HG03521 (cell line): ENCODE measurements around the gene TSPAN1.

Experiments
- ATAC-seq: cut with Tn5 transposase; IDR thresholded peaks from one replicate; pipeline ENCODE4 v1.9.1; 2021; ENCODE audit warnings: mild to moderate bottlenecking, moderate library complexity; ENCODE audit not compliant: unreplicated experiment

TSPAN1 gene, protein sequence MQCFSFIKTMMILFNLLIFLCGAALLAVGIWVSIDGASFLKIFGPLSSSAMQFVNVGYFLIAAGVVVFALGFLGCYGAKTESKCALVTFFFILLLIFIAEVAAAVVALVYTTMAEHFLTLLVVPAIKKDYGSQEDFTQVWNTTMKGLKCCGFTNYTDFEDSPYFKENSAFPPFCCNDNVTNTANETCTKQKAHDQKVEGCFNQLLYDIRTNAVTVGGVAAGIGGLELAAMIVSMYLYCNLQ

DNA sequence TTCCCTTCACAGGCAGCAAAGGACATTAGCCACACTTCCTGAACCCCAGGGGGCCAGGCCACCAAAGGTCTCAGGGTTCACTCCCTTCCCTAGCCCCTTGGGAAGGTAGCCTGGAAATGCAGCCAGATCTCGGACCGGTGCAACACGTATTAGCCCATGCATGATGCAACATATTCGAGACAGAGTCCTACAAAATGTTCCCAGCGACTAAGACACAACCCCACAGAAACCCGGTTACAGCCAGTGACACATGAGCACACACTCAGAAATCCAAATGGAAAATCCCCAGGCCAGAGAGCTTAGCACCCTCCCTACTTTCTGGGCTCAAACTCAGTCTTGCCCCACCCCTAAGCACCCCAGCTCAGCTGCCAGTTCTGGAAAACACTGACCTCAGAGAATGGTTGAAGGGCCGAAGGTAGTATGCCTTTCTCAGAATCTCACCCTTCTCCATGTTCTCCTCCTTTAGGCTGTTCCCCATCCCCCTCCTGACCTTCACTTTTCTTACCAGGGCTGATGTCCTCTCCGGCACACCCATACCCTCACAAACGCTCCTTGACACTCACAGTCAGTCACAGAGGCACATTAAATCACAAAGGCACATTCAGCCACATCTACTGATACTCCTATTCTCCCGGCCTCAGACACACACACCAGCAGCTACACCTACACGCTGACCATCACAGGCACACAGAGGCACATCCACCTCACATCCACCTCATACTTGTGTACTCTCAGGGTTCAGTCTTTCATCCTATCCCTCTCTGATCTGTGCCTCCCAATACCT lies at the start of gene TSPAN1:
TSPAN1 (plus strand) TSS at position 640 of the 784 bp plus-strand sequence. CDS start 6,021 bp downstream, outside the sequence.
- no peak for ATAC-seq

DNA sequence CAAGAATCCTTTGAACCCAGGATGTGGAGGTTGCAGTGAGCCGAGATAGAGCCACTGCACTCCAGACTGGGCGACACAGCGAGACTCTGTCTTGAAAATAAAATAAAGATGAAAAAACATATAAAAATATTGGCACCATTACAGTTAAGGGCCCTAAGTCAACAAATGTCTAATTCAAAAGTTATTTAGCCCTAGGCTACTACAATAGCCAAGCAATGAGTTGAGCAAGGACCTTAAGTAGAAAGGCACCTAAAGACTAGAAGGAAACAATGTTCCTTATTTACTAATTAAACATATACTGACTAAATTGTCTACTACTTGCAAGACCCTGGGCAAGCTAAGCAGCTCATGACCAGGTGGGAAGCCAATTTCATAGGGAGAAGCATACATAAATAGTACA lies 46.5 kb upstream of the TSPAN1 start:
- no peak for ATAC-seq

DNA sequence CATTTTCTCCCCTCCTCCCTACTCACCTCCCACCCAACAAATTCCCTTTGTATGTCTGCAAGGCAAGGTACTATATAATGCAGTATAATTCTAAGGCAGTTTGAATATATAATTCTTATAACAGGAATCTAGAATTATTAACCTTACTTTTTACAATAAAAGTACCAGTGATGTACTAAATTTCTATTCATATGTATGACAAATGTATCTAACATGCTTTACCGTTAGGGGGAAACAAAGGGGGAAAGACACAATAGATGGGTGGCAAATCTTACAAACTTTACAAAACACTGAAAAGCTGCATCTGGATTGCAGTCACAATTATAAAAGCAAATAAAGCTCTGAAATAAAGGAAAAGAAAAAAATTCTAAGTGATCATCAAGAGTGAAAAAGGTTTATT lies 44.8 kb upstream of the TSPAN1 start:
- ATAC-seq = no peak

DNA sequence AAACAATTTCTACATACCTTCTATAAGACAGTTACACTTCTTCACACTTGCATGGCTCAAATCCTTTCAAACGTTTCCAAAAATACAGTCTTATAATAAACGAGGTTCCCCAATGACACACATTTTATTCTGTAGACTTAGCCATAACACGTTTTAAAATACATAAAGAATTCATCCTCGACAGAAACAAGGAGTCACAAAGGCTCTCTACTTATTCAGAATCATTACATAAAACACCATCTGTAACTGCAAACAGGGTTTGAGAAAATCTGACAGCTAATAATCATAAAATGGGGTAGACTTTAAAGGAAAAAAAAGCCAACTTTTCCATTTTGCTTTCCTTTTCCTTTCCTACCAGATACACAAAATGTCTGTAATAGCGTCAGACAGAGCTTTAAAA lies 44.3 kb upstream of the TSPAN1 start:
- no peak for ATAC-seq

DNA sequence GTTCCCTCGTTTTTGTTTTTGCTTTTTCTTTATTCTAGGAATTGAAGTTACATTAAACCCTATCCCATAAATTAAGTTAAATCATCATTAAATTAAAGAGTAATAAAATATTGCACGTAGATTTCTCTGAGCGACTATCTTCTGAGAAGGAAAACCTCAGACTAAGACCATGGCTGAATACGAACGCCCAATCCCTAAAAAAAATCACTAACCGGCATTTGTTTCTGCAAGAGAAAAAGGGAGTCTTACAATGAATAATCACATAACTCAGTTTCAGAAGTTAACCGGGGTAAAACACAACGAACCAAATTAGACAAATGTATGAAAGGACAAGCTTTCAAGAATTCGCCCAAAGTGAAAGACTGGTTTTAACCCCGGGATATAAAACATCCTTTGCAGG lies 43.8 kb upstream of the TSPAN1 start:
- no peak for ATAC-seq

DNA sequence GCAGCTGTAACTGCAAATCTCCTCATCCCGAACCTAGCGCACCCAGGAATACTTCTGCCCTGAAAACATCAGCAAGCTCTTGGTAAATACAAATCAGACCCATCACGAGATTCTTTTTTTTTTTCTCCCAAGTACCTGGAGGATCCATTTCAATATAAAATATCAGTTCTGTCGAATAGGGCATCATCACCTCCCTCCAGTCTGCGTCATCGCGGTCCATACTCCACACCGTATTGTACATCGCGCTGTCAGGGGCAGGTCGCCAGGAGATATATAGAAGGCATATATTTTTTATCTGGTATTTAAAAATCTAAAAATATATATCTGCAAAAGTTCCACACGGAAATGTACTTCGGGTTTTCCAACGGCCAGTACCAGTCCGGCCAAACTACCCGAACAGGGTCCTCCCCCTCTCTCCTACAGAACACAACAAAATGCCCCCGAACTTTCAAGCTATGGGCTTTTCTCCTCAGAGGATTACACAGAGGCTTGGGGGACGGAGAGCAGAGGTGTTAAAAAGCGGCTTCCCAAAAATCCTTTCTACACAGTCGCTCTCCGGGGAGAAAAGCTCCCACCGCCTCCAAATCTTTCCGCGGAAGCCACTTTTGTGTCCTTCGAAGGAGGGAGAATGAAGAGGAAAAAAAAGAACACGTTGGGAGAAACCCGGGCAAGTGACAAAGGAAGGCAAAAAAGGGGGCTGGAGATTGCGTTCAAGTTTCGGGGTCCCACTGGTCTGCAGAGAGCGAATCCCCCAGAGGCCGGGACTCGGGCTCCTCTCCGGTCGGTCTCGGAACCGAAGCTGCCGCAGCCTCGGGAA lies 43.0 kb upstream of the TSPAN1 start:
- ATAC-seq = no peak

DNA sequence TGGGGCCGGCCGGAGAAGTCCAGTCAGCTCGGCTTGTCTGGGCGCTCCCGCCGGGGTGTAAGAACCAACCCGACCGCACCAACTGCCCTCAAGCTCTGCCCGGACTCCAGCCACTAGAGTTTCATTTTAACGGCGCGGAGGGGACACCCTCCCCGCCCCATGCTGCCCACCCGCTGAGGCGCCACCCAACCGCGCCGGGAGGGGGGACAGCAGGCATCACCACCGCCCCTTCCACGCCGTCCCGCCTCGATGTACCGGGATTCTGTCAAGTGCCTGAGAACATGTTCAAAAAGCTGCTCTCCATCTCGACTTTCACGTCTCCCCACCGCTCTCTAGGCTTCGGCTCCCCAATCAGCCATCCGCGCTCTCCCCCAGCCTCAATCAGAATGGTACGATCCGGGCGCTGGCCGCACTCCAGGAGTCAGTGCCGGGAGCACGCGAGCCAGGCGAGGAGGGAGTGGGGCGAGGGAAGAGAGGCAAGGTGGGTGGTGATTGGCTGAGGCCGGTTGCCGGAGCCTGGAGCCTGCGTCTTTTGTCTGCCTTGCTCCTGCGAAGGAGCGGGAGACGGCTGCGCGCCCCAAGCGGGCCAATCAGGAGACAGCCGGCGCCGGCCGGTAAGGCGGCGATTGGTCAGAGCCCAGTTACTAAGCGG lies 42.2 kb upstream of the TSPAN1 start, which contains the start of gene PIK3R3:
PIK3R3 (minus strand) TSS at position 101 of the 652 bp plus-strand sequence. CDS start 677 bp downstream, outside the sequence.
- peak; percentile 86 for ATAC-seq

DNA sequence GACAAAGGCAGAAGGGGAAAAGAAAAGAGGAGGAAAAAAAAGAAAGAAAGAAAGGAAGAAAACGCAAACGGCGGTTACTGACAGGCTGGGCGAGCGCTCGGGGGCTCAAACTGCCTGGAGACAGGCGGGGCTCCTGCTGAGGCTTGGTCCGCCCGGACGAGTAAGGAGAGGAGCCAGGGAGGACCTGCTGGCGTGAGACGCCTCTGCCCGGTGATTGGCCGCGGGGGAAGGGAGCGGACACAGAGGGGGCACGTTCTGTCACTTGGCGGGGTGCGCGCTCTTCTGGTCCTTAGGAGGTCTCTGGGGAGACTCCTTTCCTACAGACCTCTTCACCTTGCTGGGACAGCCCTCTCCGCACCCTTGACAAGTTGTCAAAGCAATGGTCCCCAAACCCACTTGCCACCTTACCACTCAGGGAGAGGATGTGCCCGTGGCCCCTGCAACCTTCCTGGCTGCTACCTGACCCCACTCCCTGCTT lies 41.7 kb upstream of the TSPAN1 start:
- ATAC-seq = peak; percentile 40

DNA sequence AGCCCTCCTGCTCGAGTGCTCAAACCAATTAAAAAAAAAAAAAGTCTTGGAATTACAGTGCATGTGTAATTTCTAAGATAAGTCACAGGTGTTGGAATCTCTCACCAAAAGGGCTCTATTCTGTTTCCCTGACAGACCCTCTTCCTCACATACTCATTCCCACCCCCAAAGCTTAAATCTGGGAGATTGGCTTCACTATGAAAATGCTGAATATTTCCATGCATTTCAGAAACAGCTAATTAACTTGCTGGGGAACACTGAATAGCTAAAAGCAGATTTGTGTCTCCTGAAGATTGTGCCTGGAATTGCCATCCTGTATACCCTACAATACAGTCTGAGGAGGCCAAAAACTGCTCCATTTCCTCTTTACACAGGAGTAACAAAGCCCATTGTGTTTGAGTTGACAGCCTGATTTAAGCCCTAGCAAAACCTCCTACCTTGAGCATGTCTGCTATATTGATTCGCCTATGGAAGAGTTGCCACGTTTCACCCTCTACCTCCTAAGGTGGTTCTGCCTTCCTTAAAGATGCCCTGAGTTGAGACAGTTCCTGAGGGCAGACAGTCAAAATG lies 41.0 kb upstream of the TSPAN1 start:
- no peak for ATAC-seq

DNA sequence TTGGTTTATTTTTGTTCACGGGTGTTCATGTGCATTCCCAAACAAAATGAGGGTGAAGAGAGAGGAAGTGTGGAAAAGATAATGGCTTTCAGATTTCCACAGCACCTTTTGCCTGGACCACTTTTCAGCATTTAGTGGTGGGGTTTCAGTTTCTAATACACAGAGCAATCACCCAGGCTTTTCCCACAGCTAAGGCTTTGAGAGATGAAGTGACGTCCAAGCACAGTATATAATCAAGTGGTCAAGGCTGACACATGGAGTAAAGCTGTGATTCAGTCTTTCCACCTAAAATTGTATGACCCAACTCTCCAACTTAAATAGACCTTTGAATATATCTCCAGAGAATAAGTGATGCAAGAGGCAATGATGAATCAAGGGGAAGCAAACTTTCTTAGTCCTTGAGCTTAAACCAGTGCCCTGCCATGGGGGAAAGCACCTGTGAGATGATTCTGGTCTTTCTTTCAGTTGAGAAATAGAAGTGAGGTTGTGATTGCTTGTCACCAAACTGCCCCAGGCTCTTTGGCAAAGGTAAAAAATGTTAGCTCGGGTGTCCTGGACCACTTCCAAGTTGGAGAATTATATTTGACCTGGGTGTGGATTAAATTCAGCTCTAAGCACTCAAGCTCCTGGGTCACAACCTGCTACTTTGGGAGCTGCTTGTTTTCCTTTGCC lies 40.1 kb upstream of the TSPAN1 start:
- no peak for ATAC-seq

DNA sequence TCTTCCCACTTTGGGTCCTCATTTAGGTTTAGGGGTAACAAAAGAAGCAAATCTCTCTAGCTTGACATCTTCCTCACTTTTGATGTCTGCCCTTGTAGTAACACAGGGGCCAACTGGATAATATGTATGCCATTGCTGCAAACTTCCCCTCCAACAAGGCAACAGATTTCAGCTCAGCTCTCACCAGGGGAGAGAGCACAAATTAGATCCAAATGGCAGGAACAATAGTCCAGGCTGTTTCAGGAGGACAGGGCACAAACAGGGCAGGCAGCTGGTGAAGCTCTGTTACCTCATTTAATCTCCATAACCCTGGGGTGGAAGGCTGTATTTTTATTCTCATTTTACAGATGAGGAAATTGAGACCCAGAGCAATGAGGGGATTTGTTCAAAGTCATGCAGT lies 38.2 kb upstream of the TSPAN1 start:
- no peak for ATAC-seq

DNA sequence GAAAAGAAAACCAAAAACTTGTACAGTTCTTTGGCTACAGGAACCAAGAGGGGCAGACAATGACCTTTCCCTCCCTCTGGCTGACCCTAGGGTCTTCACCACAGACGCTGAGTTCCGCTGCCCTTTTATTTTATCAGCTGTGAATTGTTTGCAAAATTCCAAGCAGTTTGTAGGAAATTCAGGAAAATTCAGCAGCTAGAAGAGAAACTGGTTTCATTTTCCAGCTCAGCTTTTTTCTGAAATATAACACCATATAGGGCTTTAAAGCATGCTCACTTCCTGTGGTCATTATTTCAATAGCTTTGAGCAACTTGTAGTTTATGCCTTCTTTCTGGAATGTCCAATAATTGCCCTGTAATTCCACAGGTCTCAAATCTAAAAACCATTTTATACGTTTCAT lies 37.0 kb upstream of the TSPAN1 start:
- no peak for ATAC-seq

DNA sequence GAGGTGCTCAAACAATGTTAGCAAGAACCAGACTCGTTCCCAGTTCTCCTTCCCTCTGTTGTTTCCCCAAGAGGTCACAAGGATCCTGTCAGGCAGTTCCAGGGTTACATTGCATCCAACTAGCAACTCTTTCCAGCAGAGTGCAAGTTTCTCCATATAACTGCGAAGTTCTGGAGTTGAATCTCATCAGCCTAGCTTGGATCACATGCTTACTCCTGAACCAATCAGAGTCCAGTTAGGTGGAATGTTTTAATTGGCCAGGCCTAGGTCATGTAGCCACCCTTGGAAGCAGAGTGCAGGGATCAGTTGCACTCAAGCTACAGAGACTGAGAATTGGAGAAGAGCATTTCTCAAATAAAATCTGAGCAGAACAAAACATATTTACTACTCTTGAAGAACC lies 26.6 kb upstream of the TSPAN1 start:
- no peak for ATAC-seq

DNA sequence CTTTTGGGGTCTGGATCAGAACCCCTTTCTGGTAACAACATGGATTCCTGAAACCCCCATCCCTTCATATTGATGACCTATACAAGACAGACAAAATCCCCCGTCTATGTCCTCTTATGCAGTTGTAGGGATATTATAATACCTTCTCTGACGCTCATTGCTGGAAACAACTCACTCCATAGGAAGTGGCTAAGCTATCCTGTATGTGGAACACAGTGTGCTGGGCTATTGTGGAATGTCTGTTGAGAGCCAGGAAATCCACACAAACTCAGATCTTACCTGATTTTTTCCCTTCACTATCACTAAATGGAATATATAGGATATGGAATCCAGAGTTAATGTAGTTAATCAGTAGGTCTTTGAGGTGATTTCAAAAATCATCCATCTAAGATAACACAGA lies 24.8 kb upstream of the TSPAN1 start:
- no peak for ATAC-seq

DNA sequence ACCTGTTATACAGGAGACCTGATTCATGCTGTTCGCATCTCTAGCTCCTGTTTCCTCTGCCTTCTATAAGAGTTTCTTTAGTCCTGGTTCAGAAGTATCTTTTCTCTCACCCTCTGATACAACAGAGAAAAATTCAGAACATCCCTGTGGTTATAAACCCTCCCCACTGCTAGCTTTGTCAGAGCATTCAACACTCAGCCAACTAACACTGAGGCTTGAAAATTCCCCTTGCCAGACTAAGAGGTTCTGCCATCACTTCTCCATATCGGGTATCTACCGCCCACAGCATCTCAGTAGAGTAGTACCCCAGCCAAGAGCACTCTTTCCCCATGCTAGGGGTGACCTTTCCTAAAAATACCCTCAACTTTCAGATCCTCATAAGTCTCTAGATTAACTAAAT lies 22.9 kb upstream of the TSPAN1 start:
- no peak for ATAC-seq

DNA sequence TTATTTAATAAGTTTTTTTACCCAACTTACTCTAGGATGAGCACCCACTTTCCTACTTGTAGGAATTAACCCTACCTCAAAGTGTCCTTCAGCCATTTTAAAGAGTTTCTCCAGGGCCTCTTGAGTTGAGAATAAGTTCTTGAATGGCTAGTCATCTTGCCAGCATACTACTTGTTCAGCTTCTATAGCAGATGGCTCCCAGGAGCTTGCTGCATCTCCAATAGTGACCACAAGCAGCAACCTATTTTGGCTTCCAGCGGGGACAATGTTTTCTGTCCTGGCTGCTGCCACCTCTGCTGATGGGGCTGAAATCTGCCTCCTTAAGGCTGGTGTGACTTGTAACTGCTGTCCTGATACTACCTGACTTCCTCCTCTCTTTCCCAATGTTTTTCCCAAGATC lies 21.7 kb upstream of the TSPAN1 start:
- no peak for ATAC-seq

DNA sequence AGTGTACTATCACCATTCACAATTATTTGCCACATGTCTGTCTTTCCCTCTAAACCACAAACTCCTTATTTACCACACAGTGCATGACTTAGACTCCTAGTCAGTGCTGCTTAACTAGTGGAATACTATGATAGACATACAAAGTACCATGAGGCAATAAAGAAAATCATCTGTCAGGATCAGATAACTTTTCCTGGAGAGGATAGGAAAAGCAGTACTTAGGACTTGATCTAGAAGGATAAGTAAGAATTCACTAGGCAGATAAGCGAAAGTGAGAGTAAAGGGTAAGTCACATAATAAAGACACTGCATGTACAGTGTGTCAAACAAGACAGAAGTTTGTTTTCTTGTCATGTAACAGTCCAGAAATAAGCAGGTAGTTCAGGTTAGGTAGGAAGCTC lies 21.2 kb upstream of the TSPAN1 start:
- no peak for ATAC-seq

DNA sequence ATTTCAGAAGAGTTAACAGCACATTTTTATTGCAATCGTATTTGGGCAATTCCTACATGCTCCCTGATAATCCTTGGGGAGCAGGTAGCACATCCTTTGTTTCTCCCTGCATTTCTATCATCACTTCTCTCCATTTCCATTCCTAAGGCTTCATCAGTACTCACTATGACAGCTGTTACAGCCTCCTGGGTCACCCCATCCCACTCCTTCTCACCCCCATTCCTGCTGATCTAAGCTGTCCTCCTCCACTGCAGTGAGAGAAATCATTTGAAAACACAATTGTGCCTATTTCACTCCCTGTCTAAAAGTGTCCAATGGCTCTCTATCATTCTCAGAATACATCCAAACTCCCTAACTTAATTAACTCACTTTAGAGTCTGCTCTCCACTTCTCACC lies 17.0 kb upstream of the TSPAN1 start:
- ATAC-seq = no peak

DNA sequence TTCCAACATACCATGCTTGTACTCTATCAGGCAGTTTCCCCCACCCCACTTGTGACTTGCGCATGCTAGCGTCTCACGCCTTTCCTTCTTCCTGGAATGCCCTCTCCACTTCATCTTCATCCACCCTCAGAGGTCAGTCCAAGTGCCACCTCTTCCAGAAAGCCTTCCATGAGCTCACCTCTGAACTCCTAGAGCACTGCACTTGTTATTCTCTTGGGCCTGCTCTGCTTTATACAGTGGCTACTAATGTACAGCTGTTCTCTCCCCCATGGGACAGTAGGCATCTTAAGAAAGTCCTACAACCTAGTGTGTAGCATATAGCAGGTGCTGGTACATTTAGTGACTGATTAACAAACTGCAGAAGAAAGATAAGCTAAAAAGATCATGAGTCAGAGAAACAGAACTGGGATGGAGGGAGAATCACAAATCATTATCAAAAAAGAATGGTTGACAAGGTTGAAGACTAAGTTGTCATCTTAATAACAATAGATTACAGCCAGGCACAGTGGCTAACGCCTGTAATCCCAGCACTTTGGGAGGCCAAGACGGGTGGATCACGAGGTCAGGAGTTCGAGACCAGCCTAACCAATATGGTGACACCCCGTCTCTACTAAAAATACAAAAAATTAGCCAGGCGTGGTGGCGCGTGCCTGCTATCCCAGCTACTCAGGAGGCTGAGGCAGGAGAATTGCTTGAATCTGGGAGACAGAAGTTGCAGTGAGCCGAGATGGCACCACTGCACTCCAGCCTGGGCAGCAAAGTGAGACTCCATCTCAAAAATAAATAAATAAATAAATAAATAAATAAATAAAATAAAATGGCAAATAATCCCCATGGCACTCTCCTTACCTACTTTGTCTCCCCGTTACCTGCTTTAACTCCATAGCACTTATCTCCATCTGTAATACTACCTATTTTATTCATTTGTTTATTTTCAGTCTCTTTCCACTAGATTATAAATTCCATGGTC lies 16.3 kb upstream of the TSPAN1 start:
- ATAC-seq = no peak
